NCI-H526 (cell line): Measurements from ENCODE around the gene SMAD3.

Experiments
- DNase-seq, 2 experiments: peaks; one replicate each; lab custom pipeline; 2025; lab: John Stamatoyannopoulos, UW

Gene SMAD3

GRCh38 chr15:67163180-67163579, 97.8 kb downstream of the SMAD3 start:
- no peak for DNase-seq

- no peak for DNase-seq
Measured at GRCh38 chr15:67164401-67164791, 99.0 kb downstream of the SMAD3 start.

GRCh38 chr15:67164811-67165253, 99.4 kb downstream of the SMAD3 start:
- DNase-seq = peak in 1 of 2 experiments; percentile 35

GRCh38 chr15:67165254-67166253, 100.2 kb downstream of the SMAD3 start:
- no peak for DNase-seq

DNA sequence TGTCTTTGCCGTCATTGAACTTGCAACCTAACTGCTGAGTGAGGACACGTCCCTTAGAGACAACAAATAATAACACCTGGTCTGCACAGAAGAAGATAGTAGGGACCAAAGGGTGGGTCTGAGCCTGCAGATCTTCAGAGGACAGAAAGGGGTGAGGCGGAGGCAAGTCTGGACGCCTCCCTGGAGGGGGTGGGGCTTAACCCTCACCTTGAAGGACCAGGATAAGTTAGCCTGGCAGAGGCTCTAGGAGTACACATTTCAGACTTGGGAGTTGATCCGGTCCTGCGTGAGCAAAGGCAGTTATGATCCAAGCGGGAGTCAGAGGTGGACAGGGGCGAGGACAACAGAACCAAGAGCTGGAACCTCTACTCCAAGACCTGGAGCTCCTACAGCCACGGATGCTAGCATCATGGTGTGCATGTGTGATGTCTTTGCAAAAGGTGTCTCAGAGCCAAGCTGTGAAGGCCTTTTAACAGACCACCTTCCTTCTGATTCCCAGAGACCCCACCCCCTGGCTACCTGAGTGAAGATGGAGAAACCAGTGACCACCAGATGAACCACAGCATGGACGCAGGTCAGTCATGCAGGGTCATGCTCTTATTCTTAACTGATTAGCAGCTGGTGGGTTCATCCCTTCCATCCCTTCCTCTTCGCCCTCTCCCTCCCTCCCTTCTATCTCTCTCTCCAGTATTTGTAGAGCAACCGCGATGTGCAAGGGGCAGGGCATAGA, 101.0 kb downstream of the SMAD3 start:
- DNase-seq = no peak

- DNase-seq = no peak
Measured at GRCh38 chr15:67167091-67167490, 101.7 kb downstream of the SMAD3 start.

DNA sequence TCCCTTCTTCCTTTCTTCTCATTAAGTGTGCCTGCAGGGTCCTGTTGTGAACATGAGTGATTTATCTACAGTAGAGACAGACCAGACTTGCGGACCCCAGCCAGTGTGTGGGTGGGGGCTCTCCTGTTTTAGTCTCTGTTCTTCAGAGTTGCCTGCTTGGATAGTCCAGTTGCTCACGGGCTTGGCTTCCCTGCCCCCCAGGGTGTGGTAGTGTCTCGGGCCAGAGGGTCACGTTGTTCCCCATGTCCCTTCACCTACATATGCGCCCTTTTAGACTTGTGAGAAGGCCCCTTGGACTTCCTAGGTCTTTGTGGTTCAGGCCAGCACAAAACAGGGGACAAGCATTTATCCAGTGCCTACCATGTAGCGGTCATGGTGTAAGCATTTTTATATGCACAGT, 103.3 kb downstream of the SMAD3 start:
- no peak for DNase-seq

- DNase-seq = no peak
Measured at GRCh38 chr15:67170143-67170925, 104.9 kb downstream of the SMAD3 start.

DNA sequence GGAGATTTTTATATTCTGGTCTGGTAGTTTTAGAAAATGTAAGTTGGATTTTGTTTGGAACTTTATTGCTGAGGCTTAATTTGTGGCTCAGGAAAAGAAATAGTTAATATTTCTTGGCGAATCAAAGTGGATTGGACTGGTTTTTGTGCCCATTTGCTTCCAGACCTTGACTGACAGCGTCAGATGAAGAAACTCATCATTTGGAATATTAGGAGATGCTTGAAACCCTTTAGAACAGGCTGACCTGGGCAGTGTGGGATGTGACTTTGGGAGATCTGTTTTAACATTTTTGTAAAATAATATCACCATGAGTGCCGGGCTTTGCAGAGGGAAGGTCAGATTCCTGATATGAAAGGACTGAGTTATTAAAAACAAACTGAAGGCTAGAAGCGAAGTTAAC, 106.1 kb downstream of the SMAD3 start:
- DNase-seq = no peak

DNA sequence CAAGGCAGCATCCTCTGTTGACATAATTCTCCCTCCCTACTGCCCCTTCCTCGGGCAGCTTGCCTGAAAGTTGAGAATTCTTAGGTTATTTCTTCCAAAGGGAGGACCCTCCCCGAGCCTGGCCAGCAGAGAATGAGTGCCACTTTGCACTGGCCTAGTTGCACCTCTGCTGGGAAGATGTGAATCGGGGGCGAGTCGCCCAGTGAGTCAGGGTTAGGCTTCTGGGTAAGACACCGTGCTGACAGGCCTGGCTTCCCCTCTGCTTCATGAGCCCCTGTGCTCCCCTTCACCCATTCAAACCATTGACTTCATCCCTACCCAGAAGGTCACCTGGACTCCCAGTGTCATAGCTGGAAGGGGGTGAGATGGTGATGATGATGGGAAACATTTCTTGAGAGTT, 106.8 kb downstream of the SMAD3 start:
- DNase-seq = no peak

- no peak for DNase-seq
Measured at GRCh38 chr15:67173005-67173404, 107.6 kb downstream of the SMAD3 start.

GRCh38 chr15:67173786-67174185, 108.4 kb downstream of the SMAD3 start:
- DNase-seq = no peak

DNA sequence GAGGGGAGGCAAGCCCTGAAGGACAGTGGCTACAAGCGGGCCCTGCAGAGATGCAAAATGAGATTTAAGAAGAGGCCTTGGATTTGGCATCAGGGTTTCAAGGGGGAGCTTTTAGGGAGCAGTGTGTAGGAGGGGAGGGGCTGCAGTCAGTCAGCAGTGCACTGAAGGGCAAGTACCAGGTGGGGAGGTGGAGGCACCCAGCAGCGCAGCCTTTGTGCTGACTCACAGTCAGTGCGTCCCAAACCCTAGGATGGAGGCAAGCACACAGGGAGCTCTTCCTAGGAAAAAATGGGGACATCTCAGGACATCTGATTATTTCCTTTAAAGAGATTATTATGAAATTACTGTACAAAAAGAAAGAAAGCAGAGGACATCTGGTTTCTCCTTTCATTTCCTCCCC, 109.0 kb downstream of the SMAD3 start:
- no peak for DNase-seq

DNA sequence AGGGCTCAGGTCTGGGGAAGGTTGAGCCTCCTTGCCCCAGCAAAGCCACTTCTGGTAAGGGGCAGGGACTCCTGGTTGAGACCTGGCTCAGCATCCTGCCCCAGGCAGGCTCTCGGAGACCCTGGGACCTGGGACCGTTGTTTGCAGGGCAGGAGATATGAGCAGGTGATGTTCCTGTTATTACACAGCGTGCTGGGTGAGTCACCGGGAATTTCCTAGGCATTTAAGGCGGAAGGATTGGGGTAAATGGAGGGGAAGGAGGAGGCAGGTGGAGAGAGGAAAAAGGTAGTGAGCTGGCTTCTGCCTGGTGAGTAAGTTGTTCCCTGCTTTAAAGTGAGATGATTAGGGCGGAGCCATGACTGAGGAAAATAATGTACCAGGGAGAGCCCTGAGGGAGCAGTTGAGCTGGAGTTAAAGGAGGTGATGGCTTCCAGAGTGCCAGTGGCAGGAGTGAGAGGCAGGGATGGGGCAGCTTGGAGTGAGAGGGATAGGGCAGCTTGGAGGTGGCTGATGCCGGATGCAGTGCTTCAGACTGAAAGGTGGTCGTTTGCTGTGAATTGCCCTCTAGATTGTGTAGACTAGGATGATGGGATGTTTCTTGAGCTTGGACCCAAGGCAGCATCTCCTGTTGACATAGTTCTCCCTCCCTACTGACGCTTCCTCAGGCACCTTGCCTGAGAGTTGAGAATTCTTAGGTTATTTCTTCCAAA, 109.6 kb downstream of the SMAD3 start:
- no peak for DNase-seq

DNA sequence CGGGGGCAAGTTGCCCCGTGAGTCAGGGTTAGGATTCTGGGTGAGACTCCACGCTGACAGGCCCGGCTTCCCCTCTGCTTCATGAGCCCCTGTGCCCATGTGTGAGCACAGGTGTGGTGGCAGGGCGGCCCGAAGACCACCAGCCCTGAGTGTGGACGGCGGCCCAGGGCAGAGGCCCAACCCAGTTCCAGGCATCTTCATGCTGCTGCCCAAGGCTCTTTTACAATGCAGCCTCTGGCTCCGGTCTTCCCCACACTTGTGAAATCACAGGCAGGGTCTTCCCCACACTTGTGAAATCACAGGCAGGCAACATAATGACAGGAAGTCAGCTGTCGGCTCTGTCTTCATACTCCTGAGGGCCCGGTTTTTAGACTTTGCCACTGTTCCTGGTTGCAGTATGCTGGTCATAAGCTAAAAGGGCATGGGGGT, 110.3 kb downstream of the SMAD3 start:
- no peak for DNase-seq

- DNase-seq = no peak
Measured at GRCh38 chr15:67176195-67176971, 111.0 kb downstream of the SMAD3 start.

DNA sequence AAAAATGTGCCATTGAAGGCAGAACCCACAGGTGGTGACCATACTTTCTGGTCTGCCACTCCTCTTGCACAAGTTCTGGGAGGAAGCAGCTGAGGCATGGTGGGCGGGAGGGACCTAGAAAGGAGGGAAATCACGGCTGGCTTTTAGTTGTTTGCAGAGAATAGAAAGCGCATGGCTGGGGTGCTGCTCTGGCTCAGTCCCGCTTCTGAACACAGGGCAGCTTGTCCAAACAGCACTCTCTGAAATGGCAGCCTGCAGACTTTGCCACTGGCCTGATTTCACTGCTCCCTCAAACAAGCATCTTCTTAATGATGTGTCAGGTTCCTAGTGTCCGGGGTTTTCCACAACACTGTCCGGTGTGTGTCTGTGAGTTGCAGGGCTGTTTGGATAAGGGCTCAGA, 112.3 kb downstream of the SMAD3 start:
- DNase-seq = no peak

DNA sequence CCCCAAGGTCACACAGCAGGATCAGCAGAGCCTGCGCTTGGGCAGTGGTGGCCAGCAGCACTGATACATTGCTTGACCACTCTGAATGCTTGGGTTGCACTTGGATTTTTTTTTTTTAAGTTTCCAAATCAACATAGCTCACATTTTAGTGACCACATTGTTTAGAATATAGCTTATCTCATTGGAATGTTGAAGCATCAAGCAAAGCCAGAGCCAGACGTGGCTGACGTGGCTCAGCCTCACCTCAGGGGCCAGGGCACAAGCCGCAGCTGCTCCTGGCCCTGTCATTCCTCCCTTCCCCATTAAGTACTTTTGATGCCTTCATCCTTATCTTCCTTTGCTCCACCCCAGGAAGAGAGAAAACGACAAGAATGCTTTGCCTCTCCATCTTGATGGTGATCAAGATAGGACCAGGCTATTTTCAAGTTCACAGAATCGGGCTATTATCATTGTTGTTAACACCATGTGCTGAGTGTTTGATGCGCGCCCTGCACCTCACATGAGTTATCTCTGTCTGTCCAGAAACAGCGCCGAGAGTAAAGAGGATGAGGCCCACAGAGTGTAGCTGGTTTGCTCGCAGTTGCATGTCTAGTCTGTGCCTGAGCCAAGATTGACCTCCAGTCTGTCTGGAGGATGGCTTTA, 113.3 kb downstream of the SMAD3 start:
- DNase-seq = no peak

DNA sequence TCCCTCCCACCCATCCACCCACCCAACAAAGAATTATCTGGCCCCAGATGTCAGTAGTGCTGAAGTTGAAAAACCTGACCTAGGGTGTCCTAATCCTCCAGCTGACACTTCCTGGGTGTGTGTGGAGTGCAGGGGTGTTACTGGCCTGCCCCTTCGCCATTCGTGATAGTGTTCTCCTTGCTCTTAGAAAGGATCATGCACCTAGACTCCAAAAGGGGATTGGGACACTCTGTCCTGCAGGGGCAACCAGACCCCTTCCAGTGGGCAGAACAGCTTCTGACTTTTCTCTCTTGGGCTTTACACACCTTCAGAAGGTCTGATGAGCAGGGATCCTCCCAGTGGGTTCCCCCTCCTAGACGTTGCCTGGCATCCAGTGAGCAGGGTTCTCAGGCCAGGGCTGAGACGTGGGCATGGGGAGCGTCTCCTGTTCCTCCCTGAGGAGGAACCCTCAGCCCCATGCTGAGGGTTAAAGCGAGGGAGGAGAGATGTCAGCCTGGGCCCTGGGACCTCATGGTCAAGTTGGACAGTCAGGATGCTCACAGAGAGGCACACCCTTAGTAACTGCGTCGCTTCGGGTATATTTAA, 114.1 kb downstream of the SMAD3 start:
- DNase-seq = no peak

DNA sequence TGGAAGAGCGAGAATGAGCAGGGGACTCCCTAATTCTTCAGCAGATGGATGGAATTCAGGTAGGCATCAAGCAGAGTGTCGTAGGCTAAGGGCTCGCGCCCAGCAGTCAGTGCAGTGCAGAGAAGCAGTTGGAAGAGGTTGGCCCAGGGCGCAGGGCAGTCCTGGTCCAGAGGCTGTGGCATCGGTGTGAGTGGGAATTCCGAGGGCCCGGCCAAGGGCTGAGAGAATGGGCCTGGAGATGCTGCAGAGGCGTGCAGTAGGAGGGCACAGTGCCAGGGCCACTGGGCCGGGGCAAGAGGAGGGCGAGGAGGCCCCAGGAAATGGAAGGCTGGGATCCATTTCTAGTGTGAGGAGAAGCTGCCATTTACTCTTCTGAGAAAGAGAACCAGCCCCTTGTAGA, 114.6 kb downstream of the SMAD3 start:
- DNase-seq = no peak
